Measurements from ENCODE around the gene ADAM33. TPM values are rescaled to one million over a fixed set of nuclear protein-coding genes. Genes with fewer than 3 reads are reported as not detected.

The ADAM33 gene
- total and polyA plus RNA-seq, 4 donors: 0.11 to 1.2 (median 0.60) TPM

- Histone ChIP-seq H3K4me1 (ENCODE audit: control insufficient read depth in 4 of 4, insufficient read depth in 4 of 4, low read length in 3 of 4) (no peaks in the 10 kb centered on the region), H3K9ac (ENCODE audit: low read depth in 1 of 2, low read length in 2 of 2) (no peak overlapping the region), H3K4me3 (ENCODE audit: low read depth in 1 of 3, low read length in 3 of 3) (no peak overlapping the region), H3K9me3 (ENCODE audit: control insufficient read depth in 4 of 4, low read length in 3 of 4) (no peaks in the 10 kb centered on the region), H3K27ac (ENCODE audit: low read depth in 1 of 2, low read length in 2 of 2) (no peak overlapping the region), H3K36me3 (ENCODE audit: control insufficient read depth in 4 of 4, insufficient read depth in 3 of 4, low read depth in 1 of 4, low read length in 3 of 4) (no peaks in the 10 kb centered on the region), H3K27me3 (ENCODE audit: control insufficient read depth in 4 of 4, insufficient read depth in 4 of 4, low read length in 3 of 4) (peaks cover 0 to 2% (median 0%) of the 10 kb centered on the region in 4 donors)
- TF ChIP-seq JUND (IDR thresholded peaks at IDR 0.05): no peak
- no peak for TF ChIP-seq GABPA (IDR thresholded peaks at IDR 0.05 in 1 of 2, conservative IDR thresholded peaks at IDR 0.05 in 1 of 2)
- TF ChIP-seq REST (IDR thresholded peaks at IDR 0.05): no peak
- TF ChIP-seq HNF4G (IDR thresholded peaks at IDR 0.05): no peak
- no peak for DNase-seq (ENCODE audit: low spot score)
- 53% methylated on average over 11 of the region's 11 CpGs for WGBS
These were observed 45.7 kb upstream of the ADAM33 start for GRCh38 chr20:3727401-3728021.

GRCh38 chr20:3724356-3724755 lies 42.5 kb upstream of the ADAM33 start:
- H3K9ac ChIP-seq (ENCODE audit: low read depth in 1 of 2, low read length in 2 of 2): no peak overlapping the region
- 62% methylated on average over 4 of the region's 4 CpGs for WGBS
- H3K27me3 ChIP-seq (ENCODE audit: control insufficient read depth in 4 of 4, insufficient read depth in 4 of 4, low read length in 3 of 4): peaks cover 0 to 3% (median 0%) of the 10 kb centered on the region in 4 donors
- H3K4me3 ChIP-seq (ENCODE audit: low read depth in 1 of 3, low read length in 3 of 3): no peak overlapping the region
- H3K27ac ChIP-seq (ENCODE audit: low read depth in 1 of 2, low read length in 2 of 2): no peak overlapping the region
- H3K36me3 ChIP-seq (ENCODE audit: control insufficient read depth in 4 of 4, insufficient read depth in 3 of 4, low read depth in 1 of 4, low read length in 3 of 4): no peaks in the 10 kb centered on the region
- TF ChIP-seq HNF4A (conservative IDR thresholded peaks at IDR 0.05) (no peak), GABPA (IDR thresholded peaks at IDR 0.05 in 1 of 2, conservative IDR thresholded peaks at IDR 0.05 in 1 of 2) (no peak), FOXA2 (IDR thresholded peaks at IDR 0.05) (no peak), EGR1 (IDR thresholded peaks at IDR 0.05; ENCODE audit: low read depth in 2 of 2) (no peak)
- no peaks in the 10 kb centered on the region for H3K9me3 ChIP-seq (ENCODE audit: control insufficient read depth in 4 of 4, low read length in 3 of 4)
- no peak for DNase-seq (ENCODE audit: low spot score)
- H3K4me1 ChIP-seq (ENCODE audit: control insufficient read depth in 4 of 4, insufficient read depth in 4 of 4, low read length in 3 of 4): no peaks in the 10 kb centered on the region

DNA sequence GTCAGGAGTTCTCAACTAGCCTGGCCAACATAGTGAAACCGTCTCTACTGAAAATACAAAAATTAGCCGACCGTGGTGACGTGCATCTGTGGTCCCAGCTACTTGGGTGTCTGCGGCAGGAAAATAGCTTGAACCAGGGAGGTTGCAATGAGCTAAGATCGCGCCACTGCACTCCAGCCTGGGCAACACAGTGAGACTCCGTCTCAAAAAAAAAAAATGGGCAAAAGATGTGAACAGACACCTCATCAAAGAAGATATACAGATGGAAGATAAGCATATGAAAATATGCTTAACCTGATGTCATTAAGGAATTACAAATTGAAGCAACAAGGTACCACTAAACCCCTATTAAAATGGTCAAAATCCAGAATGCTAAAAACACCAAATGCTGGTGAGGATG lies 41.5 kb upstream of the ADAM33 start:
- no peak overlapping the region for H3K9ac ChIP-seq (ENCODE audit: low read depth in 1 of 2, low read length in 2 of 2)
- no peak overlapping the region for H3K4me3 ChIP-seq (ENCODE audit: low read depth in 1 of 3, low read length in 3 of 3)
- H3K9me3 ChIP-seq (ENCODE audit: control insufficient read depth in 4 of 4, low read length in 3 of 4): no peaks in the 10 kb centered on the region
- no peak overlapping the region for H3K27ac ChIP-seq (ENCODE audit: low read depth in 1 of 2, low read length in 2 of 2)
- TF ChIP-seq GABPA (IDR thresholded peaks at IDR 0.05 in 1 of 2, conservative IDR thresholded peaks at IDR 0.05 in 1 of 2) (no peak), TAF1 (conservative IDR thresholded peaks at IDR 0.05) (no peak), YY1 (IDR thresholded peaks at IDR 0.05) (no peak), NR2F2 (IDR thresholded peaks at IDR 0.05) (no peak), RXRA (IDR thresholded peaks at IDR 0.05) (no peak), SP1 (IDR thresholded peaks at IDR 0.05) (no peak)
- no peaks in the 10 kb centered on the region for H3K36me3 ChIP-seq (ENCODE audit: control insufficient read depth in 4 of 4, insufficient read depth in 3 of 4, low read depth in 1 of 4, low read length in 3 of 4)
- H3K27me3 ChIP-seq (ENCODE audit: control insufficient read depth in 4 of 4, insufficient read depth in 4 of 4, low read length in 3 of 4): peaks cover 0 to 3% (median 0%) of the 10 kb centered on the region in 4 donors
- 94% methylated on average over 8 of the region's 8 CpGs for WGBS
- H3K4me1 ChIP-seq (ENCODE audit: control insufficient read depth in 4 of 4, insufficient read depth in 4 of 4, low read length in 3 of 4): no peaks in the 10 kb centered on the region
- no peak for DNase-seq (ENCODE audit: low spot score)
